NCI-H748 (cell line): Measurements from ENCODE around the gene SLC23A2.
A peak's percentile ranks its signal among the peaks of the same experiment; 100 is the strongest.

Experiments
- DNase-seq: peaks from one replicate; lab custom pipeline; 2025; ENCODE audit not compliant: unreplicated experiment; lab: John Stamatoyannopoulos, UW

Gene SLC23A2

GRCh38 chr20:4821590-4821989, 179.7 kb downstream of the SLC23A2 start:
- DNase-seq: no peak

- DNase-seq: no peak
Observed at GRCh38 chr20:4820806-4821518, 180.3 kb downstream of the SLC23A2 start.

GRCh38 chr20:4819901-4820300, 181.4 kb downstream of the SLC23A2 start:
- DNase-seq: no peak

GRCh38 chr20:4817230-4817671, 184.1 kb downstream of the SLC23A2 start:
- no peak for DNase-seq

GRCh38 chr20:4815628-4816027, 185.7 kb downstream of the SLC23A2 start:
- no peak for DNase-seq

- no peak for DNase-seq
Observed at GRCh38 chr20:4814696-4815252, 186.5 kb downstream of the SLC23A2 start.

- DNase-seq: no peak
Observed at GRCh38 chr20:4813863-4814695, 187.2 kb downstream of the SLC23A2 start.

GRCh38 chr20:4813076-4813862, 188.0 kb downstream of the SLC23A2 start:
- DNase-seq: no peak

GRCh38 chr20:4812641-4813075, 188.7 kb downstream of the SLC23A2 start:
- DNase-seq: no peak

GRCh38 chr20:4812216-4812615, 189.1 kb downstream of the SLC23A2 start:
- DNase-seq: no peak

- no peak for DNase-seq
Observed at GRCh38 chr20:4811661-4812181, 189.6 kb downstream of the SLC23A2 start.

GRCh38 chr20:4811257-4811656, 190.1 kb downstream of the SLC23A2 start:
- DNase-seq: no peak

GRCh38 chr20:4810426-4811019, 190.8 kb downstream of the SLC23A2 start:
- DNase-seq: no peak

- DNase-seq: peak; percentile 60
Observed at GRCh38 chr20:4809707-4810106, 191.6 kb downstream of the SLC23A2 start.

- DNase-seq: no peak
Observed at GRCh38 chr20:4808872-4809271, 192.4 kb downstream of the SLC23A2 start.

GRCh38 chr20:4805663-4806449, 195.5 kb downstream of the SLC23A2 start:
- DNase-seq: no peak

- DNase-seq: no peak
Observed at GRCh38 chr20:4802527-4802926, 198.8 kb downstream of the SLC23A2 start.
